ENCODE measurements around the gene APPL2. TPM values are rescaled to one million over a fixed set of nuclear protein-coding genes. Genes with fewer than 3 reads are reported as not detected.

The APPL2 gene
- total RNA-seq, 6 experiments from 2014 or later = 67.9 to 98.4 (median 87.8) TPM

- TF ChIP-seq CTCF (IDR thresholded peaks at IDR 0.05) = no peak
- no peak for DNase-seq
- Mint-ChIP-seq H3K4me3 (no peak overlapping the region), H3K4me1 (ENCODE audit: low read depth) (peaks cover 86% of the 10 kb centered on the region), H3K36me3 (ENCODE audit: low read depth) (peaks cover 84% of the 10 kb centered on the region), H3K27me3 (ENCODE audit: insufficient read depth) (peaks cover 7% of the 10 kb centered on the region), H3K9me3 (no peaks in the 10 kb centered on the region), H3K27ac (peak overlapping the region; percentile 67)
These were observed 31.8 kb downstream of the APPL2 start for GRCh38 chr12:105204127-105204526.

- Mint-ChIP-seq H3K36me3 (ENCODE audit: low read depth) (peaks cover 79% of the 10 kb centered on the region), H3K9me3 (no peaks in the 10 kb centered on the region), H3K4me1 (ENCODE audit: low read depth) (peaks cover 73% of the 10 kb centered on the region), H3K4me3 (no peak overlapping the region), H3K27ac (peak overlapping the region; percentile 44), H3K27me3 (ENCODE audit: insufficient read depth) (peaks cover 11% of the 10 kb centered on the region)
- no peak for TF ChIP-seq CTCF (IDR thresholded peaks at IDR 0.05)
- no peak for DNase-seq
These were observed 33.8 kb downstream of the APPL2 start for GRCh38 chr12:105202202-105202601.

GRCh38 chr12:105201299-105201698 lies 34.7 kb downstream of the APPL2 start:
- DNase-seq = no peak
- Mint-ChIP-seq H3K27ac (peak overlapping the region; percentile 40; the same call in 1 of the 2 replicates), H3K9me3 (no peaks in the 10 kb centered on the region), H3K36me3 (ENCODE audit: low read depth) (peaks cover 75% of the 10 kb centered on the region), H3K4me1 (ENCODE audit: low read depth) (peaks cover 64% of the 10 kb centered on the region), H3K27me3 (ENCODE audit: insufficient read depth) (peaks cover 10% of the 10 kb centered on the region), H3K4me3 (no peak overlapping the region)
- no peak for TF ChIP-seq CTCF (IDR thresholded peaks at IDR 0.05)

- Mint-ChIP-seq H3K4me1 (ENCODE audit: low read depth) (peaks cover 55% of the 10 kb centered on the region), H3K27ac (no peak overlapping the region; the same call in 1 of the 2 replicates), H3K36me3 (ENCODE audit: low read depth) (peaks cover 70% of the 10 kb centered on the region), H3K4me3 (no peak overlapping the region), H3K9me3 (no peaks in the 10 kb centered on the region), H3K27me3 (ENCODE audit: insufficient read depth) (peaks cover 8% of the 10 kb centered on the region)
- TF ChIP-seq CTCF (IDR thresholded peaks at IDR 0.05) = no peak
- DNase-seq = no peak
These were observed 35.6 kb downstream of the APPL2 start for GRCh38 chr12:105200385-105200784.

GRCh38 chr12:105198961-105199360 lies 37.0 kb downstream of the APPL2 start:
- Mint-ChIP-seq H3K4me3 (no peak overlapping the region), H3K4me1 (ENCODE audit: low read depth) (peaks cover 41% of the 10 kb centered on the region), H3K36me3 (ENCODE audit: low read depth) (peaks cover 62% of the 10 kb centered on the region), H3K27me3 (ENCODE audit: insufficient read depth) (peaks cover 8% of the 10 kb centered on the region), H3K9me3 (no peaks in the 10 kb centered on the region), H3K27ac (peak overlapping the region; percentile 62)
- DNase-seq = no peak
- no peak for TF ChIP-seq CTCF (IDR thresholded peaks at IDR 0.05)

GRCh38 chr12:105196090-105196489 lies 39.9 kb downstream of the APPL2 start:
- Mint-ChIP-seq H3K9me3 (no peaks in the 10 kb centered on the region), H3K4me1 (ENCODE audit: low read depth) (peaks cover 34% of the 10 kb centered on the region)

More at GRCh38 chr12:105196090-105196489, 39.9 kb downstream of the APPL2 start:
- H3K4me3 Mint-ChIP-seq = no peak overlapping the region
- no peak for DNase-seq
- no peak overlapping the region for H3K27ac Mint-ChIP-seq
- no peak for TF ChIP-seq CTCF (IDR thresholded peaks at IDR 0.05)
- peaks cover 8% of the 10 kb centered on the region for H3K27me3 Mint-ChIP-seq (ENCODE audit: insufficient read depth)
- peaks cover 66% of the 10 kb centered on the region for H3K36me3 Mint-ChIP-seq (ENCODE audit: low read depth)
